Stimulated activated naive CD8-positive, alpha-beta T cell treated with anti-CD3 and anti-CD28 coated beads, Interleukin-15, amount 100 ng/mL, for 72 hours (primary cell): Measurements from ENCODE around the gene EGFL7.
A peak's percentile ranks its signal among the peaks of the same experiment; 100 is the strongest.

Source experiments
- ATAC-seq: fragments of 150-1000 bp; cut with Tn5 transposase; 2 replicates; pipeline ENCODE4 v1.10.0; 2021; ENCODE audit warnings: mild to moderate bottlenecking, moderate library complexity
- DNase-seq, 2 donors: peaks; one replicate each; pipeline ENCODE4 v3.0.0; 2021 to 2022
- H3K27ac Mint-ChIP-seq, 2 donors: one replicate each; pipeline ENCODE4 v1.8.0; 2022; ENCODE audit warnings: mild to moderate bottlenecking in 2 of 2, mixed read lengths in 2 of 2, moderate library complexity in 2 of 2
- H3K27me3 Mint-ChIP-seq: one replicate; pipeline ENCODE4 v1.8.0; 2022; ENCODE audit warnings: mixed read lengths
- H3K4me1 Mint-ChIP-seq: one replicate; pipeline ENCODE4 v1.8.0; 2022; ENCODE audit warnings: mild to moderate bottlenecking, mixed read lengths
- H3K4me3 Mint-ChIP-seq, 2 donors: one replicate each; pipeline ENCODE4 v1.8.0; 2022; ENCODE audit warnings: mild to moderate bottlenecking in 2 of 2, mixed read lengths in 2 of 2, moderate library complexity in 1 of 2
- H3K9me3 Mint-ChIP-seq, 2 donors: one replicate each; pipeline ENCODE4 v1.8.0; 2022; ENCODE audit warnings: mixed read lengths in 2 of 2

Gene EGFL7

GRCh38 chr9:136648751-136649150, 14.0 kb upstream of the EGFL7 start:
- H3K9me3 Mint-ChIP-seq: no peaks in the 10 kb centered on the region

GRCh38 chr9:136650021-136650420, 12.7 kb upstream of the EGFL7 start:
- H3K9me3 Mint-ChIP-seq: no peaks in the 10 kb centered on the region
- no peak for ATAC-seq
- H3K27me3 Mint-ChIP-seq: peaks cover 52% of the 10 kb centered on the region
- DNase-seq: no peak
- no peak overlapping the region for H3K4me3 Mint-ChIP-seq
- no peak overlapping the region for H3K27ac Mint-ChIP-seq
- H3K4me1 Mint-ChIP-seq: peaks cover 8% of the 10 kb centered on the region

More at GRCh38 chr9:136648751-136649150, 14.0 kb upstream of the EGFL7 start:
- Mint-ChIP-seq H3K4me1 (peaks cover 7% of the 10 kb centered on the region), H3K27ac (no peak overlapping the region), H3K27me3 (peaks cover 60% of the 10 kb centered on the region), H3K4me3 (no peak overlapping the region)
- ATAC-seq (no peak), DNase-seq (no peak)

- Mint-ChIP-seq H3K27ac (no peak overlapping the region), H3K4me1 (peaks cover 14% of the 10 kb centered on the region), H3K4me3 (no peak overlapping the region), H3K9me3 (no peaks in the 10 kb centered on the region), H3K27me3 (peaks cover 53% of the 10 kb centered on the region)
- ATAC-seq (no peak), DNase-seq (no peak)
Measured at GRCh38 chr9:136650648-136651047, 12.1 kb upstream of the EGFL7 start.

GRCh38 chr9:136651860-136652259, 10.9 kb upstream of the EGFL7 start:
- DNase-seq (no peak), ATAC-seq (no peak)
- H3K4me3 Mint-ChIP-seq: no peak overlapping the region
- H3K27ac Mint-ChIP-seq: no peak overlapping the region
- H3K9me3 Mint-ChIP-seq: no peaks in the 10 kb centered on the region
- H3K27me3 Mint-ChIP-seq: peaks cover 55% of the 10 kb centered on the region
- H3K4me1 Mint-ChIP-seq: peaks cover 18% of the 10 kb centered on the region

GRCh38 chr9:136653323-136654079, 9.2 kb upstream of the EGFL7 start:
- DNase-seq (no peak), ATAC-seq (no peak)
- peaks cover 23% of the 10 kb centered on the region for H3K4me1 Mint-ChIP-seq
- H3K9me3 Mint-ChIP-seq: no peaks in the 10 kb centered on the region
- peak overlapping the region in 1 of 2 donors; percentile 25 for H3K27ac Mint-ChIP-seq
- peaks cover 55% of the 10 kb centered on the region for H3K27me3 Mint-ChIP-seq
- H3K4me3 Mint-ChIP-seq: no peak overlapping the region

- Mint-ChIP-seq H3K9me3 (no peaks in the 10 kb centered on the region), H3K27me3 (peaks cover 64% of the 10 kb centered on the region), H3K4me3 (no peak overlapping the region), H3K27ac (no peak overlapping the region), H3K4me1 (peaks cover 38% of the 10 kb centered on the region)
- ATAC-seq (no peak), DNase-seq (no peak)
Measured at GRCh38 chr9:136654820-136655535, 7.7 kb upstream of the EGFL7 start.

GRCh38 chr9:136655536-136656182, 7.1 kb upstream of the EGFL7 start:
- no peak for ATAC-seq
- DNase-seq: no peak
- Mint-ChIP-seq H3K9me3 (no peaks in the 10 kb centered on the region), H3K4me3 (no peak overlapping the region), H3K27ac (no peak overlapping the region), H3K4me1 (peaks cover 41% of the 10 kb centered on the region), H3K27me3 (peaks cover 70% of the 10 kb centered on the region)

- H3K27ac Mint-ChIP-seq: no peak overlapping the region
- no peak overlapping the region for H3K4me3 Mint-ChIP-seq
- DNase-seq: no peak
Measured at GRCh38 chr9:136656183-136656738, 6.5 kb upstream of the EGFL7 start.

GRCh38 chr9:136656795-136657611, 5.7 kb upstream of the EGFL7 start:
- DNase-seq: no peak
- H3K4me3 Mint-ChIP-seq: no peak overlapping the region

More at GRCh38 chr9:136656183-136656738, 6.5 kb upstream of the EGFL7 start:
- peaks cover 70% of the 10 kb centered on the region for H3K27me3 Mint-ChIP-seq
- ATAC-seq: no peak
- H3K9me3 Mint-ChIP-seq: no peaks in the 10 kb centered on the region
- H3K4me1 Mint-ChIP-seq: peaks cover 41% of the 10 kb centered on the region

GRCh38 chr9:136657974-136658848, 4.5 kb upstream of the EGFL7 start:
- H3K4me1 Mint-ChIP-seq: peaks cover 41% of the 10 kb centered on the region
- no peaks in the 10 kb centered on the region for H3K9me3 Mint-ChIP-seq
- DNase-seq (no peak), ATAC-seq (no peak)
- H3K27me3 Mint-ChIP-seq: peaks cover 71% of the 10 kb centered on the region
- H3K27ac Mint-ChIP-seq: no peak overlapping the region
- H3K4me3 Mint-ChIP-seq: peak overlapping the region in 1 of 2 donors; percentile 52

More at GRCh38 chr9:136656795-136657611, 5.7 kb upstream of the EGFL7 start:
- no peak for ATAC-seq
- Mint-ChIP-seq H3K9me3 (no peaks in the 10 kb centered on the region), H3K4me1 (peaks cover 41% of the 10 kb centered on the region), H3K27me3 (peaks cover 66% of the 10 kb centered on the region), H3K27ac (no peak overlapping the region)

- DNase-seq: no peak
- peak; percentile 55 for ATAC-seq
- peaks cover 78% of the 10 kb centered on the region for H3K27me3 Mint-ChIP-seq
- H3K9me3 Mint-ChIP-seq: no peaks in the 10 kb centered on the region
- H3K4me1 Mint-ChIP-seq: peaks cover 41% of the 10 kb centered on the region
- H3K27ac Mint-ChIP-seq: no peak overlapping the region
- peak overlapping the region; percentile 20 to 52 for H3K4me3 Mint-ChIP-seq
Measured at GRCh38 chr9:136658849-136659535, 3.7 kb upstream of the EGFL7 start.

GRCh38 chr9:136659861-136660784, 2.6 kb upstream of the EGFL7 start:
- DNase-seq (no peak), ATAC-seq (no peak)
- Mint-ChIP-seq H3K4me1 (peaks cover 46% of the 10 kb centered on the region), H3K9me3 (no peaks in the 10 kb centered on the region), H3K27ac (peak overlapping the region in 1 of 2 donors; percentile 74), H3K4me3 (peak overlapping the region; percentile 15 to 20), H3K27me3 (peaks cover 84% of the 10 kb centered on the region)
